HG03432 (cell line): ENCODE measurements around the gene ZNF485.

Experiments used
- ATAC-seq: cut with Tn5 transposase; IDR thresholded peaks from one replicate; pipeline ENCODE4 v1.9.1; 2021; ENCODE audit warnings: mild to moderate bottlenecking, moderate library complexity; ENCODE audit not compliant: unreplicated experiment

ZNF485 gene

DNA sequence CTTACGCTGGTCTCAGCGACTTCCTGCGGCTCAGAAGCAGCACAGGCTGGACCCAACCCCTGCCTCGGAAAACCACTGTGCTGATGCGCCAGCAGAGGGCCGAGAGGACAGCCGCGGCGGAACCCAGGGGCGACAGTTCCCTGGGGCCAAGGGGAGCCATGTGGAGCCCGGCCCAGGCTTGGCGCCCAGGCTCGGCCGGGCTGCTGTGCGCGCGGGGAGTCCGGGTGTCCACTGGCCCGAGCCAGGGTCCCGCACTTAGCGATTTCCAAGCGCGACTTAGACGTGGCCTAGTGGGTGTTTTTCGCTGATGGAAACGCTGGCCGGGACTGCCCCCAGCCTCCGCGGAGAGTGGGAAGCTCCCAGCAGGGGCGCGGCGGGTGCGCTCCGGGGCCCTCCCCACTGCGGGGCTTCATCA is 61.1 kb downstream of the ZNF485 start:
- no peak for ATAC-seq
